Testis (tissue), 3 donors: ENCODE measurements around the gene CYP4Z1. TPM values are rescaled to one million over a fixed set of nuclear protein-coding genes. Genes with fewer than 3 reads are reported as not detected.
"Not testable (repeated sequence)": the region's sequence is repeated elsewhere in the genome, so short reads cannot be mapped to it uniquely, and the experiment has no call there.

Source experiments
- DNase-seq: peaks from one replicate; pipeline ENCODE4 v3.0.0-alpha.2; 2019
- H3K27ac ChIP-seq, 2 donors: fragments of 200-600 bp; sonication (generic); one replicate each; pipeline ENCODE4 v1.5.1; 2019
- H3K27me3 ChIP-seq: fragments of 200-600 bp; sonication (generic); one replicate; pipeline ENCODE4 v1.5.1; 2019
- H3K36me3 ChIP-seq: fragments of 200-600 bp; sonication (generic); one replicate; pipeline ENCODE4 v1.5.1; 2017; ENCODE audit warnings: low read depth; ENCODE audit errors: missing control alignments
- H3K4me1 ChIP-seq: fragments of 200-600 bp; sonication (generic); one replicate; pipeline ENCODE4 v1.5.1; 2019
- H3K4me3 ChIP-seq, 2 donors: fragments of 200-600 bp; sonication (generic); one replicate each; pipeline ENCODE4 v1.5.1; 2017 to 2019
- H3K9me3 ChIP-seq: fragments of 200-600 bp; sonication (generic); one replicate; pipeline ENCODE4 v1.5.1; 2017
- CTCF ChIP-seq, 3 experiments: fragments of 450-650 bp in 2 of 3; fragments of 200-600 bp in 1 of 3; sonication (generic) in 1 of 3; IDR thresholded peaks; one replicate each; pipeline ENCODE4 v1.5.1; 2016 to 2019; ENCODE audit warnings: antibody characterized with exemption in 3 of 3, mild to moderate bottlenecking in 2 of 3, moderate library complexity in 1 of 3
- POLR2A ChIP-seq: fragments of 450-650 bp; IDR thresholded peaks from one replicate; pipeline ENCODE4 v1.6.1; 2017; ENCODE audit warnings: antibody characterized with exemption, mild to moderate bottlenecking, moderate library complexity
- WGBS, 2 donors: methylation state at CpG; one replicate each; pipeline ENCODE4 v1.1.5; 2018; 5-methylcytosine and 5-hydroxymethylcytosine counted together
- intact Hi-C: fragments of 100-400 bp; cut with DNase I; formaldehyde crosslinking; loops from one replicate; pipeline ENCODE4 v1.15.1; 2023; ENCODE audit warnings: low total_unique reads
- polyA plus RNA-seq: library from polyadenylated mRNA; stranded (reverse); fragments of 350-450 nt; fragmentation: Illumina TruSeq; extraction: RNeasy Lipid Tissue Mini Kit (QIAGEN cat#74804); gene quantifications from one replicate; pipeline ENCODE4 v1.2.3, GENCODE V29; 2014; ENCODE audit warnings: low read depth, low replicate concordance; ENCODE audit not compliant: insufficient read depth
- total RNA-seq, 2 donors: library from RNA; depleted of rRNA; stranded (reverse); fragments of >200 nt; gene quantifications; one replicate each; pipeline ENCODE4 v1.2.3, GENCODE V29; 2016

CYP4Z1 gene
- total and polyA plus RNA-seq, 3 donors from 2014 or later = 0.68 to 2.4 (median 1.0) TPM

- TF ChIP-seq POLR2A = no peak
- TF ChIP-seq CTCF (IDR thresholded peaks at IDR 0.05) = no peak
- intact Hi-C loops = no loop called here
- Histone ChIP-seq H3K27me3 (no peaks in the 10 kb centered on the region), H3K4me3 (no peak overlapping the region), H3K4me1 (peaks cover 8% of the 10 kb centered on the region), H3K9me3 (no peaks in the 10 kb centered on the region), H3K36me3 (no peaks in the 10 kb centered on the region), H3K27ac (no peak overlapping the region)
- WGBS, 2 donors = 69 to 78% methylated on average over 3 of the region's 3 CpGs
- DNase-seq = no peak
Observed at GRCh38 chr1:47030170-47030805, 36.7 kb upstream of the CYP4Z1 start.

- Histone ChIP-seq H3K9me3 (no peaks in the 10 kb centered on the region), H3K27ac (no peak overlapping the region), H3K27me3 (no peaks in the 10 kb centered on the region), H3K4me3 (no peak overlapping the region), H3K36me3 (no peaks in the 10 kb centered on the region), H3K4me1 (peaks cover 8% of the 10 kb centered on the region)
- no peak for DNase-seq
- 48 to 61% methylated on average over 3 of the region's 3 CpGs for WGBS, 2 donors
- intact Hi-C loops = no loop called here
- TF ChIP-seq CTCF (IDR thresholded peaks at IDR 0.05) = no peak
- TF ChIP-seq POLR2A = no peak
Observed at GRCh38 chr1:47031059-47031458, 36.0 kb upstream of the CYP4Z1 start.

GRCh38 chr1:47031585-47031984 lies 35.4 kb upstream of the CYP4Z1 start:
- intact Hi-C loops = no loop called here
- no peak for DNase-seq

GRCh38 chr1:47036764-47037163 lies 30.3 kb upstream of the CYP4Z1 start:
- no peak for DNase-seq
- TF ChIP-seq POLR2A = no peak
- no peak for TF ChIP-seq CTCF (IDR thresholded peaks at IDR 0.05)
- Histone ChIP-seq H3K27me3 (no peaks in the 10 kb centered on the region), H3K4me1 (no peaks in the 10 kb centered on the region), H3K27ac (no peak overlapping the region), H3K4me3 (no peak overlapping the region), H3K36me3 (no peaks in the 10 kb centered on the region), H3K9me3 (no peaks in the 10 kb centered on the region)
- intact Hi-C loops = no loop called here
- WGBS, 2 donors = 83 to 95% methylated on average over 1 of the region's 1 CpG

More at GRCh38 chr1:47031585-47031984, 35.4 kb upstream of the CYP4Z1 start:
- H3K4me3 ChIP-seq = no peak overlapping the region
- no peak for TF ChIP-seq CTCF (IDR thresholded peaks at IDR 0.05)
- TF ChIP-seq POLR2A = no peak
- 64 to 80% methylated on average over 3 of the region's 3 CpGs for WGBS, 2 donors
- no peaks in the 10 kb centered on the region for H3K9me3 ChIP-seq
- H3K36me3 ChIP-seq = no peaks in the 10 kb centered on the region
- H3K27ac ChIP-seq = no peak overlapping the region
- H3K27me3 ChIP-seq = no peaks in the 10 kb centered on the region
- H3K4me1 ChIP-seq = peaks cover 8% of the 10 kb centered on the region

- WGBS, 2 donors = 72 to 100% methylated on average over 1 of the region's 1 CpG
- H3K27ac ChIP-seq = no peak overlapping the region
- DNase-seq = no peak
Observed at GRCh38 chr1:47059376-47059775, 7.7 kb upstream of the CYP4Z1 start.

GRCh38 chr1:47069080-47069479 lies 2.0 kb downstream of the CYP4Z1 start:
- H3K9me3 ChIP-seq, H3K36me3 ChIP-seq, H3K4me3 ChIP-seq, H3K27ac ChIP-seq, H3K27me3 ChIP-seq, DNase-seq, intact Hi-C loops, H3K4me1 ChIP-seq: not testable (repeated sequence)
- WGBS, 2 donors = 83 to 86% methylated on average over 1 to 3 of the region's 4 CpGs

More at GRCh38 chr1:47059376-47059775, 7.7 kb upstream of the CYP4Z1 start:
- TF ChIP-seq CTCF (IDR thresholded peaks at IDR 0.05) (no peak), POLR2A (no peak)
- no peaks in the 10 kb centered on the region for H3K36me3 ChIP-seq
- H3K9me3 ChIP-seq = no peaks in the 10 kb centered on the region
- H3K4me3 ChIP-seq = no peak overlapping the region
- no peaks in the 10 kb centered on the region for H3K27me3 ChIP-seq
- intact Hi-C loops = no loop called here
- no peaks in the 10 kb centered on the region for H3K4me1 ChIP-seq

GRCh38 chr1:47069509-47069908 lies 2.5 kb downstream of the CYP4Z1 start:
- H3K9me3 ChIP-seq, DNase-seq, H3K4me3 ChIP-seq, H3K27ac ChIP-seq, H3K36me3 ChIP-seq, H3K4me1 ChIP-seq, H3K27me3 ChIP-seq, intact Hi-C loops: not testable (repeated sequence)
